Stimulated activated naive CD8-positive, alpha-beta T cell treated with anti-CD3 and anti-CD28 coated beads, Interleukin-15, Interleukin-2, amounts not matched to agents 100 U/mL and 50 U/mL, for 24 hours (primary cell): ENCODE results near the gene SCN5A.

ENCODE experiments used
- ATAC-seq: fragments of 150-1000 bp; cut with Tn5 transposase; one replicate; pipeline ENCODE4 v1.10.0; 2021
- DNase-seq: peaks from one replicate; pipeline ENCODE4 v3.0.0; 2021

SCN5A gene

GRCh38 chr3:38647217-38647970, 2.1 kb downstream of the SCN5A start:
- no peak for DNase-seq
- ATAC-seq, result no peak

- ATAC-seq (no peak), DNase-seq (no peak)
Measured at GRCh38 chr3:38646630-38647029, 2.9 kb downstream of the SCN5A start.

- no peak for ATAC-seq
- no peak for DNase-seq
Measured at GRCh38 chr3:38646062-38646461, 3.4 kb downstream of the SCN5A start.

GRCh38 chr3:38645601-38646000, 3.9 kb downstream of the SCN5A start:
- no peak for DNase-seq
- ATAC-seq, result no peak

DNA sequence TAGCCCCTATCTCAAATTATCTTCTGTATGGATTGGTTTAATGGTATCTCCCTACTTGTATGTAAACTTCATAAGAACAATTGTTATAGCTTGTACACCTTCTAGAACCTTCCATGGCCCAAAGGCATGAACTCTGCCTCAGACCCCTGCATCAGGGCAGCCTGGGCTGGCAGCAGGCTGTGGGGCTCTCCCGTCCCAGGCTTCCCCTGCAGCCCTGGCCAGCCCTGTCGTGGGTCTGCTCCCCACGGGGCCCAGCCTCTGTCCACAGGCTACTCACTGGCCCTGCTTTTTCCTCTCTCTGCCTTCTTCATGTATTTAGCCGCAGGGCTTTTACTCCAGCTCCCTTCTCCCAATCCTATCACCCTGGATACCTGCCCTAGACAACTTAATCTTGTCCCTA, 4.4 kb downstream of the SCN5A start:
- no peak for ATAC-seq

DNA sequence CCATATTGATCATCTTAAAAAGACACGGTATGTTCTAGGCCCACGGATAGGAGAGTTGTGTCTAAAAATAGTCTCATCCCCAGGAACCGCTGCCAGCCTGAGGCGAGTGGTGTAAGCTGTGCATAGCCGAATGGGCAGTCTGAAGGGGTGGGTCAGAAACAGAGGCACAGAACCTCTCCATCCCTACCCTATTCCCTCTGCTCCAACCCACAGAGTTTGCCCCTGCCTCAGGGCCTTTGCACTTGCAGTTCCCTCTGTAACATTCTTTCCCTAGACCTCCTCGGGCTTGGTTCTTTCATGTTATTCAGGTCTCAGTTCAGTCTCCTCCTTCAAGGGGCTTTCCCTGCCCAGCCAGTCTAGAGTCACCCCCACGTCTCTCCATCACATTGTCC, 4.8 kb downstream of the SCN5A start:
- ATAC-seq, result no peak
- DNase-seq, result no peak

More for the DNA sequence above, 4.4 kb downstream of the SCN5A start:
- no peak for DNase-seq

GRCh38 chr3:38644016-38644661, 5.3 kb downstream of the SCN5A start:
- DNase-seq (no peak), ATAC-seq (no peak)

DNA sequence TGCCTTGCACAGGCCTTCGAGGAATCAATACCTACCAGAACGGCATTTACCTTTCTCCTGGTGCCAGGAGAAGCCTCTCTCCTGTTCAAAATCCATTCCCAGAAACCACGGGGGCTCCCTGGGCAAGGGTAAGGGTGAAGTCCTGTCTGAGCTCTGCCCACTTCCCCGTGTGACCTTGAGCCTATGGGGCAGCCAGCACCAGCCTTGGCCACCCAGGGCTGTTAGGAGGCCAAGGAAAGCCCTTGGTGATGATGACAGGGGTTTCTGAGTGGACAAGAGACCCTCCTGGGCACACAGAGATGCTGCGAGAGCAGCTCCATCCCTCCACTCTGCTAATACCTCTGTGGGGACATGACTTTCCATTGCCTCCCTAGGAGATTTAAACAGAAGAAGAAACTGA, 5.9 kb downstream of the SCN5A start:
- DNase-seq, result no peak

DNA sequence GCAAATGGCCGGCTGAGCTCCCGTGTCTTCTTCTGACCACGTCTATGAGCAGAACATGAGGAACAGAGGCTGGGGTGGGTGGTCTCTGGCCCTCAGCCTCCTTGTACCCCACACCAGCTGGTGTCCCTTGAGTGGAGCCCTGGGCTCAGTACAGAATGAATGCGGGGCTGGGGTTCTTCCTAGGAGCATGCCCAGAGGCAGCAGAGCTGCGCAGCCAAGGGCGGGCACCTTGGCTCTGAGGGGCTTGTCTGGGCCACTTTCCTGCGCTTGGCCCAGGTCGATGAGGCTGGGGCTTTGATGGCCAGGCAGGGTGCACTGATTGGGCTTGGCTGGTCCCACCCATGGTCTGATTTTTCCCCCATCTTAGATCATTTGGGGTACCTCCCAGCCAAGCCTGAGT, 6.4 kb downstream of the SCN5A start:
- no peak for DNase-seq
- ATAC-seq, result no peak

More for the DNA sequence above, 5.9 kb downstream of the SCN5A start:
- ATAC-seq, result no peak

GRCh38 chr3:38641461-38642110, 7.9 kb downstream of the SCN5A start:
- ATAC-seq (no peak), DNase-seq (no peak)

DNA sequence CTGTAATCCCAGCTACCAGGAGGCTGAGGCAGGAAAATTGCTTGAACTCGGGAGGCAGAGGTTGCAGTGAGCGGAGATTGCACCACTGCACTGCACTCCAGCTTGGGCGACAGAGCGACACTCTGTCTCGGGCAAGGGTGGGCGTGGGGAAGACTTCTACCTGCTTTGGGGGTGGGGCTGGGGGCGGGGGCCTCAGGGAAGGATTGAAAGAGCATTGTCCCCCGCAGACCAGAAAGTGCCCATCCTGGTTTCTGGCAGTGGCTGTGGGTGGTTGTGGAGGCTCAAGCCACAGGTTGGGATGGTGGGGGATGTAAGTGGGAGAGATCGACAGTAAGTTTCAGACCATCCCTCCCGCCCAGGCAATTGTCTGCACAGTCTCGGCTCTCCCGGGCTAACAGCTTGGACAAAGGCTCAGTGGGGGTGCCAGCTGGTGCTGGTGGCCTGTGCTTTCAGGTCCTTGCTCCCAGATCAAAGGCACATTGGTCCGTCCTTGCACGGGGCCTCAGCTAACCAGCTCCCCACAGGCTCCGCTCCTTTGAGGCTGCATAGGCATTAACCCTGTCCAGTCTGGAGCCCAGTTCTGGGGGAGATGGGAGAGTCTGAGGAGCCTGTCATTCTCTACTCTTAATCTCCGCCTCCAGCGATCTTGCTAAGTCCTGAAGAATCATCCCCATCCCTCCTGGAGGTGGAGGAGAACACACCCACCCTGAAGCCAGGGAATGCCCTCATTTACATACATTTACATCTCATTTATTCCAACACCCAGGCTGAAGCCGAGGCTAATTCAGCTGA, 8.6 kb downstream of the SCN5A start:
- no peak for ATAC-seq
- DNase-seq, result no peak

GRCh38 chr3:38638354-38638753, 11.1 kb downstream of the SCN5A start:
- ATAC-seq, result no peak
- DNase-seq, result no peak

GRCh38 chr3:38637906-38638305, 11.6 kb downstream of the SCN5A start:
- ATAC-seq, result no peak
- no peak for DNase-seq

DNA sequence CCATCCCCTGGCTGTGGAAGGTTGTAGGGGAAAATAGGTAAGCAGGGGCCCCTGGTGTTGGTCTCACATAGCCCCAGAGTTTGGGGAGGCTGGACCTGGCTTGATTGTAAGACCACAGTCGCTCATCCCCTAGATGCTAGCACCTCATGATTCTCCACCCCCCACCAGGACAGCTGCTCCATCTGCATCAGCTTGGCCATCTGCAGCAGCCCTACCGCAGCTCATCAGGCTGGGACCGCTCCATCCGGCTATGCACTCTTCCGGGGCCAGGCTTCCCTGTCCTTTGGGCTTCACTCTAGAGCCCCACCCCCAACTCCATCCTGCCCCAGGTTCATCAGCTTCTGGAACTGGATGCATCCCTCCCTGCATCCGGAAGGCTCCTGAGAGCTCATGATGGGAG, 12.6 kb downstream of the SCN5A start:
- DNase-seq, result no peak
- no peak for ATAC-seq

- no peak for ATAC-seq
- DNase-seq, result no peak
Measured at GRCh38 chr3:38636464-38636863, 13.0 kb downstream of the SCN5A start.

DNA sequence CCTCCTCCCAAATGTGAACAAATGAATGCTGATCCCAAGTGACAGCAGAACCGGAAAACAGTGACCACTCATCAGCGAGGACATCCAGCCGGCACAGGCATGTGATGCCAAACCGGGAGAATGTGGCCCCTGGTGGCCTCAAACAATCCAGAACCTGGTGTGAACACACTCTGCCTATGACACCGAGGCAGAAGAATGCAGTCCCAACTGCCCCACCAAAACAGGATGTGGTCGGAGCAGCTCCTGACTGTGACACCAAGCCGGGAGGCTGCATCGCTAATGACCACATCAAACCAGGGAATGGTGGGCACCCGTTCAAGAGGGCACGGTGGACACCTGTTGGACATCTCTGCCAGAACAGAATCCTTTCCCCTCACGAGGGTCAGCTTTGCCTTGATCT, 15.4 kb downstream of the SCN5A start:
- DNase-seq (no peak), ATAC-seq (no peak)

- ATAC-seq, result no peak
- no peak for DNase-seq
Measured at GRCh38 chr3:38632989-38633388, 16.5 kb downstream of the SCN5A start.

DNA sequence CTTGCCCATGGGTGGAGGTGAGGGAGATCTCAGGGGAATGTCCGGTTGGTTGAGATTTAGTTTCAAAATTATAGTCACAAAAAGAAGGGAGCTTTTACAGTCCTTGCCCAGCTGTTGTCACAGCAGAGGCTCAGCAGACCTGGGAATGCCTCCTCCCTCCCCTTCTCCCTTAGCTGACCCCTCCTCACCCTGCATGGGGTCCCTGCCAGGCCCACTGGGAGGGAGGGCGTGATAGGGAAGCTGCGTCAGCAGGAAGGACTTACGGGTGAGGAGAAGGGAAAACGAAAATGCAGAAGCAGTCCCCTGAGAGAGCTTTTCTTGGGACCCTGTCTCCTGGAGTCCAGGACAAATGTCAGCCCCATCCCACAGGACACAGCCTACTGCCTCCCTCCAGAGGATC, 18.9 kb downstream of the SCN5A start:
- ATAC-seq (no peak), DNase-seq (no peak)

GRCh38 chr3:38630070-38630469, 19.4 kb downstream of the SCN5A start:
- DNase-seq, result no peak
- ATAC-seq, result no peak

- ATAC-seq (no peak), DNase-seq (no peak)
Measured at GRCh38 chr3:38628835-38629234, 20.7 kb downstream of the SCN5A start.

DNA sequence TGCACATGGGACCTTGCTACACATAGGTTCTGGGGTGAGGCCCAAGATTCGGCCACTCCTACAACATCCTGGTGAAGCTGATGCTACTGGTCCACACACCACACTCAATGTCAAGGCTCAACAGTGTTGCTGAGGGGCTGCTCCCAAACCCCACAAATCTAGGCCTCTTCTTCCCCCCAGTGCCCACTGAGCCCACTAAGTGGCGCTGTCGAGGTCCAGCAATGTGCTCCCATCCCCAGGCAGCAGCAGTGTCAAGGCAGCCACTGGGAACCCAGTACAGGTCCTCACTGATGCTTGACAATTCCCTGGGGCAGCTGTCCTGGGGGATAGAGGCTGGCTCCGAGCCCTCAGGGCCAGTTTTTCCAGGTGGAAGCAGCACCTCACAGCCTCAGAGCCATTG, 21.5 kb downstream of the SCN5A start:
- DNase-seq (peak; percentile 28), ATAC-seq (no peak)

DNA sequence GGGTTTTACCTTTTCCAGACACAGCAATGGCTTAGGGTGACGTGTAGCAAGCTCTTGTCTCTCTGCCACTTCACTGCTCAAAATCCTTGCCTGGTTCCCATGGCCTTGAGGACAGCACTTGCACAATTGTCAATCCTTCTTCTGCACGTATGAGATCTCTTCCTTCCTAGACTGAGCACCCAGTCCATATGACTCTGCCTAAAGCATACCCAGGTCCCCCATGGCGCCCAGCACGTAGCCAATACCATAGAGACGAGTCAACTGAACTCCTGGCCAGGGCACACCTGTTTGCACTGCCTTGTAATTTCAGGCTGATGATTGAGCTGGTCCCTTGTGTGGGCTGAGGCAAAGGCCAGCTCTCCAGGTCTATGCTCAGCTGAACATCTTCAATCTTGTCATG, 23.3 kb downstream of the SCN5A start:
- no peak for ATAC-seq
- no peak for DNase-seq

- ATAC-seq (no peak), DNase-seq (no peak)
Measured at GRCh38 chr3:38623539-38623938, 25.9 kb downstream of the SCN5A start.
